ENCODE data around the gene HAUS7. TPM values are rescaled to one million over a fixed set of nuclear protein-coding genes. Genes with fewer than 3 reads are reported as not detected.

The HAUS7 gene
- total RNA-seq, 2 donors from 2014 or later, result 10.5 to 15.9 TPM

- H3K4me1 ChIP-seq, result no peaks in the 10 kb centered on the region
These were observed 72.0 kb downstream of the HAUS7 start for GRCh38 chrX:153398275-153398960.

More at GRCh38 chrX:153398275-153398960, 72.0 kb downstream of the HAUS7 start:
- no peak for DNase-seq (ENCODE audit: low spot score)
- no peaks in the 10 kb centered on the region for H3K9me3 ChIP-seq
- no peak overlapping the region for H3K27ac ChIP-seq
- H3K27me3 ChIP-seq, result no peaks in the 10 kb centered on the region
- no peak overlapping the region for H3K4me3 ChIP-seq
- no peaks in the 10 kb centered on the region for H3K36me3 ChIP-seq
- TF ChIP-seq, protein P1, sequence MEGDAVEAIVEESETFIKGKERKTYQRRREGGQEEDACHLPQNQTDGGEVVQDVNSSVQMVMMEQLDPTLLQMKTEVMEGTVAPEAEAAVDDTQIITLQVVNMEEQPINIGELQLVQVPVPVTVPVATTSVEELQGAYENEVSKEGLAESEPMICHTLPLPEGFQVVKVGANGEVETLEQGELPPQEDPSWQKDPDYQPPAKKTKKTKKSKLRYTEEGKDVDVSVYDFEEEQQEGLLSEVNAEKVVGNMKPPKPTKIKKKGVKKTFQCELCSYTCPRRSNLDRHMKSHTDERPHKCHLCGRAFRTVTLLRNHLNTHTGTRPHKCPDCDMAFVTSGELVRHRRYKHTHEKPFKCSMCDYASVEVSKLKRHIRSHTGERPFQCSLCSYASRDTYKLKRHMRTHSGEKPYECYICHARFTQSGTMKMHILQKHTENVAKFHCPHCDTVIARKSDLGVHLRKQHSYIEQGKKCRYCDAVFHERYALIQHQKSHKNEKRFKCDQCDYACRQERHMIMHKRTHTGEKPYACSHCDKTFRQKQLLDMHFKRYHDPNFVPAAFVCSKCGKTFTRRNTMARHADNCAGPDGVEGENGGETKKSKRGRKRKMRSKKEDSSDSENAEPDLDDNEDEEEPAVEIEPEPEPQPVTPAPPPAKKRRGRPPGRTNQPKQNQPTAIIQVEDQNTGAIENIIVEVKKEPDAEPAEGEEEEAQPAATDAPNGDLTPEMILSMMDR (IDR thresholded peaks at IDR 0.05), result no peak

Other genes starting within 250 kb of the HAUS7 start
- gene PNMA6F, start 148.8 kb downstream of the HAUS7 start, total RNA-seq, result not detected
- 1 to 10 TPM; 5.9 to 7.2 TPM for gene ZNF275, start 136.4 kb downstream of the HAUS7 start, total RNA-seq
- gene PNMA6E, start 69.2 kb downstream of the HAUS7 start, total RNA-seq, result not detected
- gene ZFP92, start 59.1 kb downstream of the HAUS7 start, total RNA-seq, result 1 to 10 TPM in 1 of 2 donors, under 1 TPM in 1; 0.85 to 1.6 TPM
- under 1 TPM in 1 of 2 donors, not detected in 1; 0.94 TPM for gene TREX2, start 24.5 kb downstream of the HAUS7 start, total RNA-seq
- gene BGN, start 24.4 kb upstream of the HAUS7 start, total RNA-seq, result 100 to 1,000 TPM; 141 to 206 TPM
- gene ATP2B3, start 47.1 kb upstream of the HAUS7 start, total RNA-seq, result not detected
- gene CCNQ, start 128.6 kb upstream of the HAUS7 start, total RNA-seq, result 10 to 100 TPM; 48.0 to 65.0 TPM
- gene DUSP9, start 176.6 kb upstream of the HAUS7 start, total RNA-seq, result not detected
- 10 to 100 TPM in 1 of 2 donors, 1 to 10 TPM in 1; 4.0 to 42.4 TPM for gene PNCK, start 203.2 kb upstream of the HAUS7 start, total RNA-seq
- 10 to 100 TPM; 71.3 to 76.6 TPM for gene SLC6A8, start 217.3 kb upstream of the HAUS7 start, total RNA-seq

Data from right atrium auricular region (tissue), 2 donors.